Large intestine (tissue), 3 donors: ENCODE results near the gene CNTN4. TPM values are rescaled to one million over a fixed set of nuclear protein-coding genes. Genes with fewer than 3 reads are reported as not detected.
A peak's percentile ranks its signal among the peaks of the same experiment; 100 is the strongest.

Experiments used
- DNase-seq, 2 donors: peaks; one replicate each; pipeline versions ENCODE4 v3.0.0 to v3.0.0-alpha.2; 2013
- H3K27ac ChIP-seq: one replicate; pipeline ENCODE4 v1.5.1; 2013; ENCODE audit warnings: low read length
- H3K27me3 ChIP-seq: 2 replicates; pipeline ENCODE4 v1.6.1; 2013; ENCODE audit warnings: low read length; ENCODE audit not compliant: control insufficient read depth, insufficient read depth
- H3K36me3 ChIP-seq: 2 replicates; pipeline ENCODE4 v1.6.1; 2013; ENCODE audit warnings: low read length; ENCODE audit not compliant: control insufficient read depth, insufficient read depth
- H3K4me1 ChIP-seq: one replicate; pipeline ENCODE4 v1.6.1; 2013; ENCODE audit warnings: low read length; ENCODE audit not compliant: control insufficient read depth, insufficient read depth
- H3K4me3 ChIP-seq: one replicate; pipeline ENCODE4 v1.5.1; 2013; ENCODE audit warnings: low read length
- H3K9me3 ChIP-seq: one replicate; pipeline ENCODE4 v1.6.1; 2013; ENCODE audit warnings: mild to moderate bottlenecking, low read depth, low read length, moderate library complexity; ENCODE audit not compliant: control insufficient read depth
- WGBS: methylation state at CpG from one replicate; pipeline ENCODE4 v1.1.5; 2013; ENCODE audit warnings: low lambda C conversion rate; ENCODE audit not compliant: insufficient coverage; 5-methylcytosine and 5-hydroxymethylcytosine counted together
- polyA plus RNA-seq: library from polyadenylated mRNA; unstranded; fragments of 120-200 nt; gene quantifications from one replicate; pipeline ENCODE4 v1.2.1, GENCODE V29; 2013

The CNTN4 gene
- polyA plus RNA-seq, 1 donor: 9.3 TPM

- WGBS: no CpG with 5 or more reads among the region's 1 CpG
- H3K27ac ChIP-seq: no peak overlapping the region
- H3K27me3 ChIP-seq: peaks cover 45% of the 10 kb centered on the region
- H3K4me3 ChIP-seq: no peak overlapping the region
- no peaks in the 10 kb centered on the region for H3K9me3 ChIP-seq
- peak in 1 of 2 donors; percentile 42 for DNase-seq
- H3K4me1 ChIP-seq: peaks cover 6% of the 10 kb centered on the region
- H3K36me3 ChIP-seq: no peaks in the 10 kb centered on the region
Observed at GRCh38 chr3:2141482-2141881, 42.8 kb downstream of the CNTN4 start.

- no peaks in the 10 kb centered on the region for H3K9me3 ChIP-seq
- H3K4me3 ChIP-seq: no peak overlapping the region
- 94% methylated on average over 6 of the region's 10 CpGs for WGBS
- H3K27me3 ChIP-seq: peaks cover 19% of the 10 kb centered on the region
- no peaks in the 10 kb centered on the region for H3K4me1 ChIP-seq
- no peaks in the 10 kb centered on the region for H3K36me3 ChIP-seq
- H3K27ac ChIP-seq: no peak overlapping the region
- DNase-seq: no peak
Observed at GRCh38 chr3:2148561-2149340, 50.1 kb downstream of the CNTN4 start.

- H3K27me3 ChIP-seq: peaks cover 6% of the 10 kb centered on the region
- no peak for DNase-seq
- 100% methylated on average over 1 of the region's 2 CpGs for WGBS
- H3K27ac ChIP-seq: no peak overlapping the region
- no peaks in the 10 kb centered on the region for H3K9me3 ChIP-seq
- no peak overlapping the region for H3K4me3 ChIP-seq
- H3K36me3 ChIP-seq: no peaks in the 10 kb centered on the region
- H3K4me1 ChIP-seq: no peaks in the 10 kb centered on the region
Observed at GRCh38 chr3:2153053-2153452, 54.4 kb downstream of the CNTN4 start.

- Histone ChIP-seq H3K9me3 (no peaks in the 10 kb centered on the region), H3K27ac (no peak overlapping the region), H3K4me1 (no peaks in the 10 kb centered on the region), H3K4me3 (no peak overlapping the region), H3K36me3 (no peaks in the 10 kb centered on the region), H3K27me3 (peaks cover 6% of the 10 kb centered on the region)
- no peak for DNase-seq
- WGBS: 100% methylated on average over 2 of the region's 5 CpGs
Observed at GRCh38 chr3:2153547-2153946, 54.9 kb downstream of the CNTN4 start.

GRCh38 chr3:2154621-2155020 lies 56.0 kb downstream of the CNTN4 start:
- no peaks in the 10 kb centered on the region for H3K9me3 ChIP-seq
- 64% methylated on average over 1 of the region's 3 CpGs for WGBS
- H3K27me3 ChIP-seq: peaks cover 2% of the 10 kb centered on the region
- no peak overlapping the region for H3K4me3 ChIP-seq
- no peaks in the 10 kb centered on the region for H3K4me1 ChIP-seq
- no peak for DNase-seq
- H3K27ac ChIP-seq: no peak overlapping the region
- H3K36me3 ChIP-seq: no peaks in the 10 kb centered on the region

- Histone ChIP-seq H3K4me3 (no peak overlapping the region), H3K36me3 (no peaks in the 10 kb centered on the region), H3K4me1 (no peaks in the 10 kb centered on the region), H3K27ac (no peak overlapping the region), H3K27me3 (peaks cover 2% of the 10 kb centered on the region), H3K9me3 (no peaks in the 10 kb centered on the region)
- peak in 1 of 2 donors; percentile 15 for DNase-seq
- WGBS: 68% methylated on average over 5 of the region's 19 CpGs
Observed at GRCh38 chr3:2156244-2156847, 57.7 kb downstream of the CNTN4 start.

- H3K27me3 ChIP-seq: no peaks in the 10 kb centered on the region
- 60% methylated on average over 1 of the region's 3 CpGs for WGBS
- DNase-seq: no peak
- no peaks in the 10 kb centered on the region for H3K4me1 ChIP-seq
- H3K9me3 ChIP-seq: no peaks in the 10 kb centered on the region
- no peak overlapping the region for H3K27ac ChIP-seq
- no peak overlapping the region for H3K4me3 ChIP-seq
- H3K36me3 ChIP-seq: no peaks in the 10 kb centered on the region
Observed at GRCh38 chr3:2158828-2159227, 60.2 kb downstream of the CNTN4 start.

GRCh38 chr3:2166552-2166951 lies 67.9 kb downstream of the CNTN4 start:
- WGBS: 40% methylated on average over 1 of the region's 3 CpGs
- no peak for DNase-seq
- Histone ChIP-seq H3K27me3 (no peaks in the 10 kb centered on the region), H3K27ac (no peak overlapping the region), H3K4me3 (no peak overlapping the region), H3K9me3 (peaks cover 4% of the 10 kb centered on the region), H3K36me3 (no peaks in the 10 kb centered on the region), H3K4me1 (no peaks in the 10 kb centered on the region)

- H3K4me3 ChIP-seq: no peak overlapping the region
- WGBS: 90% methylated on average over 2 of the region's 4 CpGs
Observed at GRCh38 chr3:2172561-2173171, 74.0 kb downstream of the CNTN4 start.

GRCh38 chr3:2180634-2181033 lies 82.0 kb downstream of the CNTN4 start:
- H3K27me3 ChIP-seq: no peaks in the 10 kb centered on the region
- H3K36me3 ChIP-seq: no peaks in the 10 kb centered on the region
- WGBS: no CpG with 5 or more reads among the region's 2 CpGs
- H3K4me3 ChIP-seq: no peak overlapping the region
- H3K27ac ChIP-seq: no peak overlapping the region
- no peaks in the 10 kb centered on the region for H3K9me3 ChIP-seq
- DNase-seq: no peak
- H3K4me1 ChIP-seq: no peaks in the 10 kb centered on the region

More at GRCh38 chr3:2172561-2173171, 74.0 kb downstream of the CNTN4 start:
- H3K36me3 ChIP-seq: no peaks in the 10 kb centered on the region
- H3K27me3 ChIP-seq: no peaks in the 10 kb centered on the region
- H3K27ac ChIP-seq: no peak overlapping the region
- no peak for DNase-seq
- peaks cover 4% of the 10 kb centered on the region for H3K9me3 ChIP-seq
- H3K4me1 ChIP-seq: no peaks in the 10 kb centered on the region
